ENCODE data around the gene SELL. TPM values are rescaled to one million over a fixed set of nuclear protein-coding genes. Genes with fewer than 3 reads are reported as not detected.

SELL gene
- total RNA-seq, 1 donor from 2014 or later, result not detected

DNA sequence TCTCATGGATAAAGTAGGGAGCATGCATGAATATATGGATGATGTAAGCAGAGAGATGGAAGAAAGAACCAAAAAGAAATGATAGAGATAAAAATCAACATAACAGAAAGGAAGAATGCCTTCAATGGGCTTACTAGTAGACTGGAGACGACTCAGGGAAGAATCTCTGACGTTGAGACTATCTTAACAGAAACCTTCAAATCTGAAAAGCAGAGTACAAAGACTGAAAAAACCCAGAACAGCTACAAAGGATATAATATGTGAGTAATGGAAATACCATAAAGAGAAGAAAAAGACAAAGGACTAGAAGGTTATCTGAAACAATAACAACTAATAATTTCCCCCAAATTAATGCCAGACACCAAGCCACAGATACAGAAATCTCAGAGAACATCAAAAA is 63.2 kb downstream of the SELL start:
- H3K36me3 ChIP-seq (ENCODE audit: control insufficient read depth, insufficient read depth, low read length), result no peaks in the 10 kb centered on the region
- DNase-seq (ENCODE audit: low read depth), result no peak

DNA sequence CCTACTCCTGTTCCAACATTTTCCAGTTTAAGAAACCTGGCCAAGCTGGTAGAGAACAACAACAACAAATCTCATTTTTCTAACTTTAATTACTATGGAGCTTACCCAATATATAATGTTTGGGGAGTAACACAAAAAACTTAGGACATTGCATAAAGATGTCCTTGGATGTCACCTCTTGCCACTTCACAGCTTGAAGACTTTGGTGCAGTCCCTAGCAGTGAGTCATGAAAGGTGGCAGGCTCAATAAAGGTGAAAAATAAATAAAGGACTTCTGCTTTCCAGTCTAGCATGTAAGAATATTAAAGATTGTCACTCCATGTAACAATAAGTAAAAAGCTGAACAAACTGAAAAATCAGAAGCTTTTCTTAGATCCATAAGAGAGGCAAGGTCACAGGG is 63.9 kb downstream of the SELL start:
- DNase-seq (ENCODE audit: low read depth), result no peak
- TF ChIP-seq, protein P1, sequence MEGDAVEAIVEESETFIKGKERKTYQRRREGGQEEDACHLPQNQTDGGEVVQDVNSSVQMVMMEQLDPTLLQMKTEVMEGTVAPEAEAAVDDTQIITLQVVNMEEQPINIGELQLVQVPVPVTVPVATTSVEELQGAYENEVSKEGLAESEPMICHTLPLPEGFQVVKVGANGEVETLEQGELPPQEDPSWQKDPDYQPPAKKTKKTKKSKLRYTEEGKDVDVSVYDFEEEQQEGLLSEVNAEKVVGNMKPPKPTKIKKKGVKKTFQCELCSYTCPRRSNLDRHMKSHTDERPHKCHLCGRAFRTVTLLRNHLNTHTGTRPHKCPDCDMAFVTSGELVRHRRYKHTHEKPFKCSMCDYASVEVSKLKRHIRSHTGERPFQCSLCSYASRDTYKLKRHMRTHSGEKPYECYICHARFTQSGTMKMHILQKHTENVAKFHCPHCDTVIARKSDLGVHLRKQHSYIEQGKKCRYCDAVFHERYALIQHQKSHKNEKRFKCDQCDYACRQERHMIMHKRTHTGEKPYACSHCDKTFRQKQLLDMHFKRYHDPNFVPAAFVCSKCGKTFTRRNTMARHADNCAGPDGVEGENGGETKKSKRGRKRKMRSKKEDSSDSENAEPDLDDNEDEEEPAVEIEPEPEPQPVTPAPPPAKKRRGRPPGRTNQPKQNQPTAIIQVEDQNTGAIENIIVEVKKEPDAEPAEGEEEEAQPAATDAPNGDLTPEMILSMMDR (IDR thresholded peaks at IDR 0.05; ENCODE audit: insufficient read depth, low read length, poor library complexity, severe bottlenecking), result no peak
- Histone ChIP-seq H3K4me3 (ENCODE audit: low read depth, low read length) (no peak overlapping the region), H3K36me3 (ENCODE audit: control insufficient read depth, insufficient read depth, low read length) (no peaks in the 10 kb centered on the region), H3K27me3 (ENCODE audit: control insufficient read depth, insufficient read depth, low read length) (no peaks in the 10 kb centered on the region)

More for the DNA sequence above, 63.2 kb downstream of the SELL start:
- TF ChIP-seq, protein P1 (IDR thresholded peaks at IDR 0.05; ENCODE audit: insufficient read depth, low read length, poor library complexity, severe bottlenecking), result no peak
- Histone ChIP-seq H3K4me3 (ENCODE audit: low read depth, low read length) (no peak overlapping the region), H3K27me3 (ENCODE audit: control insufficient read depth, insufficient read depth, low read length) (no peaks in the 10 kb centered on the region)

DNA sequence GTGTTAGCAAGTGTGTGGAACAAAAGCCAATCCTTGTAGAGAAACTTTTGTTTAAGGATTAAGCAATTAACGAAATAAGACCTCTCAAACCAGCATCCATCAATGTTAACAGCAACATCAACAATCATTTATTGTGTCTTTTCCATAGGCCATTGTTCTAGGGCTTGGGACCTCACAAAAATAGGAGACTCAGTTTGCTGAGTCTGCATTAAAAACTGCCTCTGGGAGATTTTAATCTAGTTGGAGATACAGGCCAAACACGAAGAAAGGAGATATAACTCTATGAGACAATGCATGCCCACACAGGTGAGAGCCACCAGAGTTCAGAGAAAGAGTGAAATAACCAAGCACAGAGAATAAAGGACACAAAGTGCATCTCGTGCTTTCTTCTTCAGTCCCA is 67.1 kb downstream of the SELL start:
- Histone ChIP-seq H3K4me3 (ENCODE audit: low read depth, low read length) (no peak overlapping the region), H3K27me3 (ENCODE audit: control insufficient read depth, insufficient read depth, low read length) (no peaks in the 10 kb centered on the region), H3K36me3 (ENCODE audit: control insufficient read depth, insufficient read depth, low read length) (no peaks in the 10 kb centered on the region)
- TF ChIP-seq, protein P1 (IDR thresholded peaks at IDR 0.05; ENCODE audit: insufficient read depth, low read length, poor library complexity, severe bottlenecking), result no peak
- no peak for DNase-seq (ENCODE audit: low read depth)

Other genes starting within 250 kb of the SELL start
- 23.9 and 26.8 TPM in 2 replicates for gene SLC19A2, start 225.7 kb downstream of the SELL start, total RNA-seq
- not detected in 2 replicates for gene F5, start 125.1 kb downstream of the SELL start, total RNA-seq
- gene SELP, start 81.5 kb downstream of the SELL start, total RNA-seq, result not detected in 2 replicates
- gene SELE, start 22.5 kb upstream of the SELL start, total RNA-seq, result not detected in 2 replicates
- 8.8 and 12.6 TPM in 2 replicates for gene METTL18, start 83.3 kb upstream of the SELL start, total RNA-seq
- 5.7 and 6.4 TPM in 2 replicates for gene SCYL3, start 182.3 kb upstream of the SELL start, total RNA-seq